ENCODE data around the gene DBH.

Gene DBH

DNA sequence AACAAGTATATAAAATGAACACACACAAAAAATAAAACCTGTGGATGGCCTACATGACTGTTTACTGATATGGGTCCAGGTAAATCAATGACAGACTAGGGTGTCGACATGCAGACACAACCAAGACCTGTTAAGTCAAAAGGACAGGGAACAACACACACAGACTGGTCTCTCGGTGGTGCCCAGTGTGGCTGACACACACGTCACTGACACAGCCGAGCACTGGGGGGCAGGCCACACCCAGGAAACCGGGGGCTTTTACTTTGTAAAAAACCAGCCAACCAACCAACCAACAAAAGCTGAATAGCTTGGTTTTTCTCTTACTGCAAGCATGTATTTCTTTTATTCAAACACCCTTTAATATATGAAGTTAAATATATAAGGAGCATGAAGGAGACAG lies 31.9 kb upstream of the DBH start:
- DNase-seq (ENCODE audit: low read depth in 1 of 2, low spot score in 1 of 2), result no peak
- H3K27me3 ChIP-seq (ENCODE audit: insufficient read depth, poor library complexity, severe bottlenecking), result peaks cover 3% of the 10 kb centered on the region

DNA sequence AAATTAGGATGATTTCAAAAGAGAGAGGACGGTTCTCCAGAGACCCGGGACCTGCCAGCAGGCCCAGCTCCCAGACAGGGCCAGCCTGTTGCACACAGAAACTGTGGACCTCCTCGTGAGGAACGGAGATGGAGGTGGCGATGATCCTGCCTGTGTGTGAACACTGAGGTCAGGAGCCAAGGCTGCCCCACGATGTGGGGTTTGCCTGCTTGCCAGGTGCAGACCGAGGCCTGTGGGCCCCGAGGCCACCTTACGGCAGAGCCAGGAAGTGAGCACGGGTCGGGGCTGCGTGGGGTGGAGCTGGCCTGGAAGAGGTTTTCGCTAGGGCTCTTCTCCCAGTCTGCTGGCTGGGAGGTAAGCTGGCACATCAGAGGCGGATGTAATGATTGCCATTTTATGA lies 31.3 kb upstream of the DBH start:
- TF ChIP-seq POLR2AphosphoS5 (IDR thresholded peaks at IDR 0.05; ENCODE audit: low read depth) (no peak), GABPA (IDR thresholded peaks at IDR 0.05; ENCODE audit: low read depth) (no peak), SPI1 (IDR thresholded peaks at IDR 0.05; ENCODE audit: borderline replicate concordance, low read depth) (no peak)
- TF ChIP-seq, protein P1, sequence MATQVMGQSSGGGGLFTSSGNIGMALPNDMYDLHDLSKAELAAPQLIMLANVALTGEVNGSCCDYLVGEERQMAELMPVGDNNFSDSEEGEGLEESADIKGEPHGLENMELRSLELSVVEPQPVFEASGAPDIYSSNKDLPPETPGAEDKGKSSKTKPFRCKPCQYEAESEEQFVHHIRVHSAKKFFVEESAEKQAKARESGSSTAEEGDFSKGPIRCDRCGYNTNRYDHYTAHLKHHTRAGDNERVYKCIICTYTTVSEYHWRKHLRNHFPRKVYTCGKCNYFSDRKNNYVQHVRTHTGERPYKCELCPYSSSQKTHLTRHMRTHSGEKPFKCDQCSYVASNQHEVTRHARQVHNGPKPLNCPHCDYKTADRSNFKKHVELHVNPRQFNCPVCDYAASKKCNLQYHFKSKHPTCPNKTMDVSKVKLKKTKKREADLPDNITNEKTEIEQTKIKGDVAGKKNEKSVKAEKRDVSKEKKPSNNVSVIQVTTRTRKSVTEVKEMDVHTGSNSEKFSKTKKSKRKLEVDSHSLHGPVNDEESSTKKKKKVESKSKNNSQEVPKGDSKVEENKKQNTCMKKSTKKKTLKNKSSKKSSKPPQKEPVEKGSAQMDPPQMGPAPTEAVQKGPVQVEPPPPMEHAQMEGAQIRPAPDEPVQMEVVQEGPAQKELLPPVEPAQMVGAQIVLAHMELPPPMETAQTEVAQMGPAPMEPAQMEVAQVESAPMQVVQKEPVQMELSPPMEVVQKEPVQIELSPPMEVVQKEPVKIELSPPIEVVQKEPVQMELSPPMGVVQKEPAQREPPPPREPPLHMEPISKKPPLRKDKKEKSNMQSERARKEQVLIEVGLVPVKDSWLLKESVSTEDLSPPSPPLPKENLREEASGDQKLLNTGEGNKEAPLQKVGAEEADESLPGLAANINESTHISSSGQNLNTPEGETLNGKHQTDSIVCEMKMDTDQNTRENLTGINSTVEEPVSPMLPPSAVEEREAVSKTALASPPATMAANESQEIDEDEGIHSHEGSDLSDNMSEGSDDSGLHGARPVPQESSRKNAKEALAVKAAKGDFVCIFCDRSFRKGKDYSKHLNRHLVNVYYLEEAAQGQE (IDR thresholded peaks at IDR 0.05; ENCODE audit: insufficient replicate concordance, low read depth), result no peak
- TF ChIP-seq, protein P2, sequence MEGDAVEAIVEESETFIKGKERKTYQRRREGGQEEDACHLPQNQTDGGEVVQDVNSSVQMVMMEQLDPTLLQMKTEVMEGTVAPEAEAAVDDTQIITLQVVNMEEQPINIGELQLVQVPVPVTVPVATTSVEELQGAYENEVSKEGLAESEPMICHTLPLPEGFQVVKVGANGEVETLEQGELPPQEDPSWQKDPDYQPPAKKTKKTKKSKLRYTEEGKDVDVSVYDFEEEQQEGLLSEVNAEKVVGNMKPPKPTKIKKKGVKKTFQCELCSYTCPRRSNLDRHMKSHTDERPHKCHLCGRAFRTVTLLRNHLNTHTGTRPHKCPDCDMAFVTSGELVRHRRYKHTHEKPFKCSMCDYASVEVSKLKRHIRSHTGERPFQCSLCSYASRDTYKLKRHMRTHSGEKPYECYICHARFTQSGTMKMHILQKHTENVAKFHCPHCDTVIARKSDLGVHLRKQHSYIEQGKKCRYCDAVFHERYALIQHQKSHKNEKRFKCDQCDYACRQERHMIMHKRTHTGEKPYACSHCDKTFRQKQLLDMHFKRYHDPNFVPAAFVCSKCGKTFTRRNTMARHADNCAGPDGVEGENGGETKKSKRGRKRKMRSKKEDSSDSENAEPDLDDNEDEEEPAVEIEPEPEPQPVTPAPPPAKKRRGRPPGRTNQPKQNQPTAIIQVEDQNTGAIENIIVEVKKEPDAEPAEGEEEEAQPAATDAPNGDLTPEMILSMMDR (IDR thresholded peaks at IDR 0.05; ENCODE audit: insufficient read depth, low read length), result no peak
- Histone ChIP-seq H3K4me3 (replicated peaks; ENCODE audit: insufficient read depth, low read length) (no peak overlapping the region), H3K27me3 (ENCODE audit: insufficient read depth, poor library complexity, severe bottlenecking) (peaks cover 3% of the 10 kb centered on the region), H3K27ac (replicated peaks) (no peak overlapping the region)
- DNase-seq (ENCODE audit: low read depth in 1 of 2, low spot score in 1 of 2), result no peak

More for the DNA sequence above, 31.9 kb upstream of the DBH start:
- no peak overlapping the region for H3K4me3 ChIP-seq (replicated peaks; ENCODE audit: insufficient read depth, low read length)
- TF ChIP-seq POLR2AphosphoS5 (IDR thresholded peaks at IDR 0.05; ENCODE audit: low read depth), result no peak
- TF ChIP-seq GABPA (IDR thresholded peaks at IDR 0.05; ENCODE audit: low read depth), result no peak
- TF ChIP-seq SPI1 (IDR thresholded peaks at IDR 0.05; ENCODE audit: borderline replicate concordance, low read depth), result no peak
- TF ChIP-seq, protein P2 (IDR thresholded peaks at IDR 0.05; ENCODE audit: insufficient read depth, low read length), result no peak
- TF ChIP-seq, protein P1 (IDR thresholded peaks at IDR 0.05; ENCODE audit: insufficient replicate concordance, low read depth), result no peak
- no peak overlapping the region for H3K27ac ChIP-seq (replicated peaks)

DNA sequence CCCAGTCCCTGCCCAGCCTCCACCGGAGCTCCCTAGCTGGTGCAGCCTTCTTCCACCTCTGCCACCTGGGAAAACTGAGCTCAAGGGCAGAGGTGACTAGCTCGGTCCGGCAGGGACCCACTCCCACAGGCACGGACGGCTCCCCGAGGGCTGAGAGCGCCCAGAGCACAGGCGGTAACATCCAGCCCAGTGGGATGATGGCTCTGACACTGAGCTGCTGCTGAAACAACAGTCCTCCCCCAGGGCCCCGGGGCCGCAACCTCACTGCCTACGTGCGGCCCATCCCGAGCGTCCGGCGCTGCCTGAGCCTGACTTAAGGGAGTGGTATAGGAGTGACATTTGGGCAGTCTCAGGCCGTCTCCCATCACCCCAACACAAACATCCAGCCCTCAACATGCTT lies 30.7 kb upstream of the DBH start:
- Histone ChIP-seq H3K27ac (replicated peaks) (no peak overlapping the region), H3K27me3 (ENCODE audit: insufficient read depth, poor library complexity, severe bottlenecking) (peaks cover 3% of the 10 kb centered on the region), H3K4me3 (replicated peaks; ENCODE audit: insufficient read depth, low read length) (no peak overlapping the region)
- no peak for DNase-seq (ENCODE audit: low read depth in 1 of 2, low spot score in 1 of 2)
- TF ChIP-seq POLR2AphosphoS5 (IDR thresholded peaks at IDR 0.05; ENCODE audit: low read depth), result no peak
- no peak for TF ChIP-seq GABPA (IDR thresholded peaks at IDR 0.05; ENCODE audit: low read depth)
- no peak for TF ChIP-seq SPI1 (IDR thresholded peaks at IDR 0.05; ENCODE audit: borderline replicate concordance, low read depth)
- TF ChIP-seq, protein P2 (IDR thresholded peaks at IDR 0.05; ENCODE audit: insufficient read depth, low read length), result no peak
- TF ChIP-seq, protein P1 (IDR thresholded peaks at IDR 0.05; ENCODE audit: insufficient replicate concordance, low read depth), result no peak
